HG03108 (cell line): ENCODE data around the gene TXNIP.

Source experiments
- ATAC-seq: cut with Tn5 transposase; IDR thresholded peaks from one replicate; pipeline ENCODE4 v1.9.1; 2021; ENCODE audit warnings: moderate library complexity; ENCODE audit not compliant: unreplicated experiment

Gene TXNIP

DNA sequence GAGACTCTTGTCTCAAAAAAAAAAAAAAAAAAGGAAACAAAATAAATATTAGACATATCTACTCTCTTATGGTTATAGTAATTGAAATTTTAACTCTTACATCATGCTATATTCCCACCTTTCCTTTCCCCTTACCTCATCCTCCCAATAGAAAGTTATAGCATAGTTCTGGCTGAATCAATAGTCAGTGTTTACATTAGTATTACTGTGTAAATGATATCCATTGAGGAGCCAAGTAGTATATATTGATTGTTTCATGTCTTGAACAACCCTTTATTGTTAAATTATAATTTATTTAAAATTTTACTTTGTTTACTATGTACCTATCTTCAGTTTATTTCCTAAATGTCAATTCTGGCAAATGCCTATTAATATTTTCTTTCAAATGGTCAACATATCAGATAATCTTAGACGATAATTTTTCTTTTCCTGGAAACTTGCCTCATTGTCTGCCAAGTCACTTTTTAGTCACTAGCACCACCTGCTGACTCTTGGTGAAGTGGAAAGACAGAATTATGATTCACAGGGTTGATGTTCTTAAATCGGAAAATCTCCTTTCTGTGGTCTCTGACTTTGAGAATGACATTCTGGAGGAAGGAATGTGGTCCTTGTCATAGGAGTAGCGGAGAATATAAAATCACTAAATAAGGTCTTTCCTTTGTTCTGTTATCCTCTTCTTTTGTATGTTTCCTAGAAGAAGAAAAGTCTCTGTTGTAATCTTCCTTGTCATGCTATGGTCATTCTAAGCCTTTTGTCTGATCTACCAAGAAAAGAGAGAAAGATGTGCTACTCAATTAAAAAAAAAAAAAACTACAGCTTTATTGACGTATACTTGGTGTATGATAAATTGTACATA is 16.6 kb upstream of the TXNIP start:
- no peak for ATAC-seq

GRCh38 chr1:146010126-146010738 is 13.9 kb upstream of the TXNIP start:
- ATAC-seq = no peak

GRCh38 chr1:146007489-146008133 is 11.2 kb upstream of the TXNIP start:
- ATAC-seq = no peak

GRCh38 chr1:146001709-146002108 is 5.3 kb upstream of the TXNIP start:
- ATAC-seq = no peak

GRCh38 chr1:145999321-146000024 is 3.1 kb upstream of the TXNIP start:
- ATAC-seq = no peak

- ATAC-seq = no peak
Measured at GRCh38 chr1:145997718-145998023, 1.3 kb upstream of the TXNIP start.

DNA sequence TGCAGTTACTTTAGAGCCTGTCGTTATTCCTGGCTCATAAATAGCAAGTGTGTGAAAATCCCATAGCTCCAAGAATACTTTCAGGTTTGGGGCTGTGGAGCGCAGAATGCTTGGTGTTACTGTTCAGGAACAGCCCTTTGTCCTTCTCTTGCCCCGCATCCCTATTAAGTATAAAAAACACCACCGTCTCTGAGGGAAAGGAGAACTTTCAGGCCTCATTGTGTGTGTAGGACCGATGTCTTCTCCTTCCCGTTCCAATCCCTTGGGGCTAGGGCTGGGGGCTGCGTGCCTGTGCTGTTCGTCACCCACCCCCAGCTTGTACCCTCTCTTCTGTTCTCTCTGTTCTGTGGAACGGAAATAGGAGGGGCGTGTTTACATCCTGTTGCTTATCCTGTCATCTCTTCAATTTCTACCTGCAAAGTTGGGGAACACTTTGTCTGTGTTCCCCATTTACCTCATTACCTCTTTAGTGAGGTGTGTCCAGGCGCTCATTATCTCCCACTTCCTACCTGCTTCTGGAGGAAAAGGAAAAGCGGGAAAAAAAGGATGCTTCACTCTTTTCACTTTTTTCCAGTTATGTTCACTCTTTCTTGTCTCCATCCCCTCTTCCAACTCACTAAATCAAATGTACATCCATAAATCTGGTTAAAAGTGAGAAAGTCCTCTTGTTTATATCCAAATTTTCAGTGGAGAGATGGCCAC is 788 bp upstream of the TXNIP start:
- no peak for ATAC-seq

GRCh38 chr1:145995964-145996432 is 381 bp downstream of the TXNIP start:
- no peak for ATAC-seq

- no peak for ATAC-seq
Measured at GRCh38 chr1:145995148-145995881, 1.1 kb downstream of the TXNIP start.

- no peak for ATAC-seq
Measured at GRCh38 chr1:145994391-145995120, 1.8 kb downstream of the TXNIP start.

DNA sequence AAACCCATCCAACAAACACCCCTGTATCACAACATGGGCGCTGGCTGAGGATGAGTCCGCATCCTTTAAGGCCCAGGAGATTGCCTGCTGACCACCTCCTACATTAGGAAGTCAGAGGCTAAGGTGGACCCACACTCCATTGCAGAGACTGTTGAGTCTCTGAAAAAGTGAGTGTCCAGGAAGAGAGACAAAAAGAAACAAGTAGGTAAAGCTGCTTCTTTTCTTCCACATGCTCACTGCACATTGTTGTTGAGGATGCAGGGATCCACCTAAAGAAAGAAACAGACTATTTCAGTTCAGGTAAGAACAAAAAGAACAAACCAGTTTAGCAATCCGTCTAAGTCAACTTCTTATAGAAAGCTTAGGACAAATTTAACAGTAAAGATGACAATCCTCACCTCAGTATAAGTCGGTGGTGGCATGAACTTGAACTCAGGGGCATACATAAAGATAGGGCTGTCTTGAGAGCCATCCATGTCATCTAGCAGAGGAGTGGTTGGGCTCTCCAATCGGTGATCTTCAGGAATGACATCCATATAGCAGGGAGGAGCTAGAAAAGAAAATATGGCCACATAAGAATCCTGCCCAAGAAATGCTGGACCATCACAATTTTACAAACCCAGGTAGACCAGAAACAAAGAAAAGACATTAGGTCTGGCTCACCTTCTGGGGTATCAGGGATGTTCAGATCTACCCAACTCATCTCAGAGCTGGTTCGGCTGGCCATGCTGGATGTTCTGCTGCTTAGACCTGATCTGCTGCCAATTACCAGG is 2.6 kb downstream of the TXNIP start:
- no peak for ATAC-seq

- no peak for ATAC-seq
Measured at GRCh38 chr1:145992958-145993617, 3.3 kb downstream of the TXNIP start.

GRCh38 chr1:145992502-145992936 is 3.9 kb downstream of the TXNIP start:
- no peak for ATAC-seq

DNA sequence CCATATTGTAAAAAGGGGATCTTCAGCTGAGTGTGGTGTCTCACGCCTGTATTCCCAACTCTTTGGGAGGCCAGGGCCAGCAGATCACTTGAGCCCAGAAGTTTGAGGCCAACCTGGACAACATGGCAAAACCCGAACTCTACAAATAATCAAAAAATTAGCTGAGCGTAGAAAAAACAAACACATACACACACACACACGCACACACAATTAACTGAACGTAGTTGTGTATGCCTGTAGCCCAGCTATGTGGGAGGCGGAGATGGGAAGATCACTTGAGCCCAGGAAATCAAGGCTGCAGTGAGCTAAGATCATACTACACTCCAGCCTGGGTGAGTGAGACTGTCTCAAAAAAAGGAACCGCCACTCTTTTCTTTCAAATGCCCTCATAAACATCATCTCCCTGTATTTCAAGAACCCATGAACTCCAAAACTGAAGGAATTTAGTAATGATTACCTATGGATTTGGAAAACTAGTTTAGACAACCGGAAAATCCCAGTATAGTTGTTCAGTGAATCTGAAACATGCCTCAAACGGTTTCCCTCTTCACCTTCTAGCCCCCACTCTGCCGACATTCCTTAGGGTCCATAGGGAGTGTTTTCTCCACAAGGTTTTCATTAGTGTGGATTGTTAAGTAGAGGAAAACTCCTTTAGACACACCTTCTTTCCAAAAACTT is 4.5 kb downstream of the TXNIP start:
- ATAC-seq = no peak

DNA sequence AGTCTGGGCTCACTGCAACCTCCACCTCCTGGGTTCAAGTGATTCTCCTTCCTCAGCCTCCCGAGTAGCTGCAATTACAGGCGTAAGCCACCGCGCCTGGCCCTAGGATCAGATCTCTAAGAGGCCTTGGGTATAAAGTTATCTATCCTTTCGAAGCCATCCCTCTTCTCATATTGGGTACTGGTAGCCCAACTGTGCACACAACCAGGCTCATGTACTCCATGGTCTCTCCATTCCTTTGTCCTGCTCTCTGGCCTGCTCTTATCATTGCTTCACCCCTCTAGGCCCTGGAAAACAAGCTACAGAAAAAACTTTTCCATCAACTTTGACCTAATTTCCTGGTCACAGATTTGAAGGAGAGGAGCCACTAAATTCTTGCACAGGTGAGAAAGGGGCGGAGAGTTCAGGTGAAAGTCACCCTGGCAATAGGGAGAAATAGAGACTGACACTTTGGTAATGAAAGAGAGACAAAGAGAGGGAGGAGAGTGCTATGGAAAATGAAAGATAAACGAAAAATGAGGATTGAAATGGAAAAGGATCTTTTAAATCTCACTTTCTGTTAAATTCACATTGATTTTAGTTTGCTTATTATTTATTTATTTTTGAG is 6.0 kb downstream of the TXNIP start:
- ATAC-seq = no peak

- ATAC-seq = no peak
Measured at GRCh38 chr1:145988773-145989172, 7.6 kb downstream of the TXNIP start.

DNA sequence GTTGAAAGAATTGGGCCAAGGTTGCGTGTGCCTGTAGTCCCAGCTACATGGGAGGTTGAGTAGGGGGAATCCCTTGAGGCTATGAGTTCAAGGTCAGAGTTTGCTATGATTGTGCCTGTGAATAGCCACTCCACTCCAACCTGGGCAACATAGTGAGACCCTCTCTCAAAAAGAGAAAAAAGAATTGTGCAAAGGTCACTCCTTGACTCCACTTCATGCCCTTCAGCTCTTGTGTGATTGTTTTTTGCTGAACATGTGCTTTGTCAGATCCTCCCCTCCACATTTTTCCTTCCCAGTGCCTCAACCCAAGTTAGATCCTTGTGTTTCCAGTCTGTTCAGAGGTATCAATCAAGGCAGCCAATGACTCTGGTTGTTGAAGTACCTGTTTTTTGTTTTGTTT is 8.5 kb downstream of the TXNIP start:
- no peak for ATAC-seq
